Measurements from ENCODE around the gene DDX46. TPM values are rescaled to one million over a fixed set of nuclear protein-coding genes. Genes with fewer than 3 reads are reported as not detected.
"Not testable (repeated sequence)": the region's sequence is repeated elsewhere in the genome, so short reads cannot be mapped to it uniquely, and the experiment has no call there.

Gene DDX46, protein sequence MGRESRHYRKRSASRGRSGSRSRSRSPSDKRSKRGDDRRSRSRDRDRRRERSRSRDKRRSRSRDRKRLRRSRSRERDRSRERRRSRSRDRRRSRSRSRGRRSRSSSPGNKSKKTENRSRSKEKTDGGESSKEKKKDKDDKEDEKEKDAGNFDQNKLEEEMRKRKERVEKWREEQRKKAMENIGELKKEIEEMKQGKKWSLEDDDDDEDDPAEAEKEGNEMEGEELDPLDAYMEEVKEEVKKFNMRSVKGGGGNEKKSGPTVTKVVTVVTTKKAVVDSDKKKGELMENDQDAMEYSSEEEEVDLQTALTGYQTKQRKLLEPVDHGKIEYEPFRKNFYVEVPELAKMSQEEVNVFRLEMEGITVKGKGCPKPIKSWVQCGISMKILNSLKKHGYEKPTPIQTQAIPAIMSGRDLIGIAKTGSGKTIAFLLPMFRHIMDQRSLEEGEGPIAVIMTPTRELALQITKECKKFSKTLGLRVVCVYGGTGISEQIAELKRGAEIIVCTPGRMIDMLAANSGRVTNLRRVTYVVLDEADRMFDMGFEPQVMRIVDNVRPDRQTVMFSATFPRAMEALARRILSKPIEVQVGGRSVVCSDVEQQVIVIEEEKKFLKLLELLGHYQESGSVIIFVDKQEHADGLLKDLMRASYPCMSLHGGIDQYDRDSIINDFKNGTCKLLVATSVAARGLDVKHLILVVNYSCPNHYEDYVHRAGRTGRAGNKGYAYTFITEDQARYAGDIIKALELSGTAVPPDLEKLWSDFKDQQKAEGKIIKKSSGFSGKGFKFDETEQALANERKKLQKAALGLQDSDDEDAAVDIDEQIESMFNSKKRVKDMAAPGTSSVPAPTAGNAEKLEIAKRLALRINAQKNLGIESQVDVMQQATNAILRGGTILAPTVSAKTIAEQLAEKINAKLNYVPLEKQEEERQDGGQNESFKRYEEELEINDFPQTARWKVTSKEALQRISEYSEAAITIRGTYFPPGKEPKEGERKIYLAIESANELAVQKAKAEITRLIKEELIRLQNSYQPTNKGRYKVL
- total RNA-seq = 10 to 100 TPM; 31.9 to 36.3 TPM

DNA sequence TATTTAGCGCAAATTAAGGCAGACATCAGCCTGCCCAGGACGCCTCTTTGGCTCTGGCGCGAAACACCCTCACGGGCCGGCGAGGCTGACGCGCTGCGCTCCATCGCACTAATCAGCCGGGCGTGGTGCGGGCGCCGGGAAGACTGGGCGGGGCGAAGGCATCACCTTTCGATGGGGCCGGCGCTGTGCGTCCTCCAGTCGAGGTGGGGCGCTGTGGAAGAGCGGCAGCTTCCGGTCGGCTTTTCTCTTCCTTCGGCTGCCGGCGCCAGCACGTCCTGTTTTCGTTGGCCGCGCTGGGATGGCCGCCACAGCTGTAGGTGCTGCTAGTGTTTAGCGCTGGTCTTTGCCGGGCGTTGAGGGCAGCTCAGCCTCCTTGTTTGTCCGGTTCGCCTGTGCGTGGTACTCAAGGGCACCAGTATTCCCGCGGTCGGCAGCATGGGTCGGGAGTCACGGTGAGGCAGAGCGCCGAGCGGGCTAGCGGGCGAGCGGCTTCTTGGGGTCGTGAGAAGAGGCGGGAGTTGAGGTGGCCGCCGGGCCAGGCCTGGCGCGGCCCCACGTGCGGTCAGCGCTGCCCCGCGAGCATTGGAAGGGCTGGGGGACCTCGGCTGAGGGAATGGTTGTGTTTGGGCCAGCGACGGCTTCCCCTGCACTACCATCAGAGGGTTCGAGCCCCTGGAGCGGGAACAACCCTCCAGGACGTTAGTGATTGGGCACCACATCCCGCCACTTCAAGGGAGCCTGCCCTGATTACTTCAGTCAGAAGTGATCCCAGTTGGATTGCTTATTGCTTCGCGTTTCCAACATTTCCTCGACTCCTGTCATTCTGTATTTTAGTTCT is at the start of gene DDX46:
TSS of gene DDX46 (plus strand) at position 276 of the 838 bp plus-strand sequence. CDS start at position 436, 160 bp downstream.
- H3K27ac ChIP-seq = peak within 1 kb of the TSS; percentile 28 to 82 (median 72)
- peak within 1 kb of the TSS; percentile 91 to 92 for H3K4me3 ChIP-seq
- no peaks in the 10 kb centered on the region for H3K36me3 ChIP-seq (replicated peaks in 1 of 2; ENCODE audit: insufficient read depth in 1 of 2, low read depth in 2 of 2)
- 0 to 1% methylated on average over 40 to 72 of the region's 73 CpGs for WGBS, 2 donors
- H3K27me3 ChIP-seq = no peaks in the 10 kb centered on the region
- TF ChIP-seq POLR2A (IDR thresholded peaks at IDR 0.05) = peak; percentile 67 to 90 (median 83)
- TF ChIP-seq, protein P1, sequence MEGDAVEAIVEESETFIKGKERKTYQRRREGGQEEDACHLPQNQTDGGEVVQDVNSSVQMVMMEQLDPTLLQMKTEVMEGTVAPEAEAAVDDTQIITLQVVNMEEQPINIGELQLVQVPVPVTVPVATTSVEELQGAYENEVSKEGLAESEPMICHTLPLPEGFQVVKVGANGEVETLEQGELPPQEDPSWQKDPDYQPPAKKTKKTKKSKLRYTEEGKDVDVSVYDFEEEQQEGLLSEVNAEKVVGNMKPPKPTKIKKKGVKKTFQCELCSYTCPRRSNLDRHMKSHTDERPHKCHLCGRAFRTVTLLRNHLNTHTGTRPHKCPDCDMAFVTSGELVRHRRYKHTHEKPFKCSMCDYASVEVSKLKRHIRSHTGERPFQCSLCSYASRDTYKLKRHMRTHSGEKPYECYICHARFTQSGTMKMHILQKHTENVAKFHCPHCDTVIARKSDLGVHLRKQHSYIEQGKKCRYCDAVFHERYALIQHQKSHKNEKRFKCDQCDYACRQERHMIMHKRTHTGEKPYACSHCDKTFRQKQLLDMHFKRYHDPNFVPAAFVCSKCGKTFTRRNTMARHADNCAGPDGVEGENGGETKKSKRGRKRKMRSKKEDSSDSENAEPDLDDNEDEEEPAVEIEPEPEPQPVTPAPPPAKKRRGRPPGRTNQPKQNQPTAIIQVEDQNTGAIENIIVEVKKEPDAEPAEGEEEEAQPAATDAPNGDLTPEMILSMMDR (IDR thresholded peaks at IDR 0.05) = peak; percentile 44 to 96 (median 82)
- DNase-seq = peak; percentile 94 to 96 (median 95)
- intact Hi-C loops (cut with DNase I) = loop anchor here (10.0 kb wide), 1 partner anchor 146 kb away; the partner anchor contains the start of gene PCBD2
- H3K9me3 ChIP-seq = no peaks in the 10 kb centered on the region
- peak; percentile 99 for ATAC-seq
- peaks cover 29% of the 10 kb centered on the region for H3K4me1 ChIP-seq

DNA sequence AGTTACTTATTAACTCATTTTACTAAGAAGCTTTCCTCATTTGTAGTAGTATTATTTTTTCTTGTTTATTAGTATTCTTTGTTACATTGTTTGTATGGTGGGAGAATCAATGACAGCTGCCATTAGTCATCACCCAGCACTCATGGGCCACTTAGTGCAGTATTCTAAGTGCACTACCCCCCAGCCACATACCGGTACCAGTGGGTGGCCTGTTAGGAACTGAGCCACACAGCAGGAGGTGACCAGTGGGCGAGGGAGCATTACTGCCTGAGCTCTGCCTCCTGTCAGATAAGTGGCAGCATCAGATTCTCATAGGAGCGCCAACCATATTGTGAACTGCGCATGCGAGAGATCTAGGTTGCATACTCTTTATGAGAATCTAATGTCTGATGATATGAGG is 44.5 kb upstream of the DDX46 start:
- Histone ChIP-seq H3K4me1 (no peaks in the 10 kb centered on the region), H3K4me3 (no peak overlapping the region), H3K9me3 (no peaks in the 10 kb centered on the region), H3K27me3 (no peaks in the 10 kb centered on the region), H3K36me3 (replicated peaks in 1 of 2; ENCODE audit: insufficient read depth in 1 of 2, low read depth in 2 of 2) (peaks cover 11 to 43% of the 10 kb centered on the region in 2 donors), H3K27ac (no peak overlapping the region)
- 85 to 90% methylated on average over 1 to 5 of the region's 5 CpGs for WGBS, 2 donors
- ATAC-seq (no peak), DNase-seq (no peak)
- intact Hi-C loops (cut with DNase I) = no loop called here
- TF ChIP-seq, protein P1 (IDR thresholded peaks at IDR 0.05) = no peak

DNA sequence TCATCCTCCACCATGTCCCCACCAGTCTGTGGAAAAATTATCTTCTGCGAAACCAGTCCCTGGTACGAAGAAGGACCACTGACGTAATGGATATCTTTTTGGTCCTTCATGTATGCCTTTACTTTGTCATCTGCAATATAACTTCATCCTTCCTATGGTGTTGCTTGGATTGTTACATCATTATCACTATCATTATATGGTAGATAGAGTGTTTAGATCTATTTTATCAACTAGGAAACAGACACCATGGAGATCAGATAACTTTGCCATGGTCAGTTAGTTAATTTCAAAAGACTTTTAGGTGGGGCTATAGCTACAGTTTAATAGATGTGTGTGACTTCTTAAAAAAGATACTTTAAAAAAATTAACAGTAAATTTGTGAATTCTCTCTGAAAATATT is 44.0 kb upstream of the DDX46 start:
- no peak for ATAC-seq
- TF ChIP-seq POLR2A (IDR thresholded peaks at IDR 0.05) = no peak
- TF ChIP-seq, protein P1 (IDR thresholded peaks at IDR 0.05) = no peak
- Histone ChIP-seq H3K9me3 (no peaks in the 10 kb centered on the region), H3K36me3 (replicated peaks in 1 of 2; ENCODE audit: insufficient read depth in 1 of 2, low read depth in 2 of 2) (peaks cover 8 to 41% of the 10 kb centered on the region in 2 donors), H3K27me3 (no peaks in the 10 kb centered on the region), H3K4me1 (no peaks in the 10 kb centered on the region), H3K4me3 (no peak overlapping the region), H3K27ac (no peak overlapping the region)
- no peak for DNase-seq
- intact Hi-C loops (cut with DNase I) = no loop called here
- WGBS, 2 donors = 91 to 97% methylated on average over 3 of the region's 3 CpGs

DNA sequence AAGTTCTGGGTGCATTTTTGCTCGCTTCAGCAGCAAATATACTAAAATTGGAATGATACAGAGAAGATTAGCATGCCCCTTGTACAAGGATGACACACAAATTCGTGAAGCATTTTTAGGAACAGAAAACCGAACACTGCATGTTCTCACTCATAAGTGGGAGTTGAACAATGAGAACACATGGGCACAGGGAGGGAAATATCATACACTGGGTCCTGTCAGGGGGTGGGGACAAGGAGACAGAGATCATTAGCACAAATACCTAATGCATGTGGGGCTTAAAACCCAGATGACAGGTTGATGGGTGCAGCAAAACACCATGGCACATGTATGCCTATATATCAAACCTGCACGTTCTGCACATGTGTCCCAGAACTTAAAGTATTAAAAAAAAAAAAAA is 43.1 kb upstream of the DDX46 start:
- H3K27me3 ChIP-seq; H3K9me3 ChIP-seq; intact Hi-C loops (cut with DNase I); H3K4me3 ChIP-seq; DNase-seq; H3K4me1 ChIP-seq; ATAC-seq; H3K27ac ChIP-seq: not testable (repeated sequence)
- WGBS, 2 donors = 90 to 95% methylated on average over 4 of the region's 4 CpGs
- H3K36me3 ChIP-seq (replicated peaks in 1 of 2; ENCODE audit: insufficient read depth in 1 of 2, low read depth in 2 of 2) = peaks cover 8 to 40% of the 10 kb centered on the region in 2 donors

Measured in body of pancreas (tissue), 4 donors.